K562 (cell line): Measurements from ENCODE around the gene CCR9. TPM values are rescaled to one million over a fixed set of nuclear protein-coding genes. Genes with fewer than 3 reads are reported as not detected.
A peak's percentile ranks its signal among the peaks of the same experiment; 100 is the strongest.

ENCODE experiments used
- HDAC8 ChIP-seq: fragments of 450-650 bp; IDR thresholded peaks from 2 replicates; pipeline ENCODE4 v1.6.1; 2016; ENCODE audit warnings: mild to moderate bottlenecking, missing genetic modification characterization, moderate library complexity, missing compliant biosample characterization
- KLF16 ChIP-seq: IDR thresholded peaks from 2 replicates; pipeline ENCODE4 v1.6.1; 2016; ENCODE audit warnings: antibody characterized with exemption
- MAFG ChIP-seq: fragments of 450-650 bp; conservative IDR thresholded peaks from 2 replicates; pipeline ENCODE4 v1.6.1; 2016; ENCODE audit warnings: missing genetic modification characterization, missing compliant biosample characterization
- NFE2 ChIP-seq: IDR thresholded peaks from 2 replicates; pipeline ENCODE4 v1.6.1; 2014; ENCODE audit warnings: antibody characterized with exemption, low read depth
- NR2C2 ChIP-seq, 2 experiments: fragments of 200-800 bp in 1 of 2; sonication (Bioruptor generic) in 1 of 2; sonication (generic) in 1 of 2; formaldehyde crosslinking in 1 of 2; IDR thresholded peaks; 2 replicates each; pipeline versions ENCODE4 v1.6.1 to v1.8.0; 2016 to 2022; ENCODE audit warnings: mild to moderate bottlenecking in 1 of 2, missing compliant biosample characterization in 1 of 2, missing genetic modification characterization in 1 of 2, missing genetic modification reagents in 1 of 2
- RBM15 ChIP-seq: fragments of 200-400 bp; formaldehyde crosslinking; IDR thresholded peaks from 2 replicates; pipeline ENCODE4 v1.6.1; 2018; ENCODE audit warnings: mild to moderate bottlenecking, low read length, moderate library complexity; ENCODE audit not compliant: insufficient read depth
- RNF2 ChIP-seq: sonication (generic); IDR thresholded peaks from 2 replicates; pipeline ENCODE4 v1.6.1; 2016
- TAF7 ChIP-seq: fragments of 450-650 bp; IDR thresholded peaks from 2 replicates; pipeline ENCODE4 v1.6.1; 2016; ENCODE audit warnings: missing genetic modification characterization, missing compliant biosample characterization
- ZFP1 ChIP-seq: fragments of 450-650 bp; formaldehyde crosslinking; IDR thresholded peaks from 2 replicates; pipeline ENCODE4 v1.4.0; 2020; ENCODE audit warnings: mild to moderate bottlenecking, mixed read lengths
- ZNF699 ChIP-seq: fragments of 250-450 bp; sonication (Bioruptor Pico); IDR thresholded peaks from 2 replicates; pipeline ENCODE4 v1.8.0; 2021; ENCODE audit warnings: mild to moderate bottlenecking, moderate library complexity; ENCODE audit not compliant: insufficient replicate concordance
- polyA plus RNA-seq, 8 experiments: library from polyadenylated mRNA; depleted of rRNA in 4 of 8; stranded (reverse) in 5 of 8; unstranded in 3 of 8; fragments of >200 nt; fragmentation: Nextera tagmentation in 2 of 8; fragmentation: Illumina TruSeq in 1 of 8; extraction: Ambion mirVana in 2 of 8; extraction: Trizol in 1 of 8; gene quantifications; 2 replicates each; pipeline versions ENCODE4 v1.2.1 to v1.2.3, GENCODE V29; 2011 to 2014; ENCODE audit warnings: inconsistent platforms in 1 of 8, missing spikeins in 1 of 8
- total RNA-seq, 7 experiments: library from RNA; depleted of rRNA in 6 of 7; stranded (reverse); fragments of >200 nt in 6 of 7; fragmentation: Illumina TruSeq in 2 of 7; extraction: Trizol in 2 of 7; gene quantifications; 2 replicates each; pipeline versions ENCODE4 v1.2.1 to v1.2.3, GENCODE V29; 2011 to 2021; ENCODE audit warnings: low replicate concordance in 1 of 7
- TF ChIP-seq, protein P1 (sequence below): sonication (generic); formaldehyde crosslinking; IDR thresholded peaks from 2 replicates; pipeline ENCODE4 v1.8.0; 2023; ENCODE audit warnings: mild to moderate bottlenecking, missing genetic modification reagents
- TF ChIP-seq, protein P2 (sequence below): fragments of 450-650 bp; IDR thresholded peaks from 2 replicates; pipeline ENCODE4 v1.6.1; 2016; ENCODE audit warnings: borderline replicate concordance
- TF ChIP-seq, protein P3 (sequence below): fragments of 250-450 bp; sonication (Bioruptor Pico); IDR thresholded peaks from 2 replicates; pipeline ENCODE4 v1.4.0; 2020; ENCODE audit warnings: mild to moderate bottlenecking

CCR9 gene
- total and polyA plus RNA-seq, 9 of the 15 experiments (the other 6 are each of a cell fraction or from before 2014, with no cell fraction given) = not detected

DNA sequence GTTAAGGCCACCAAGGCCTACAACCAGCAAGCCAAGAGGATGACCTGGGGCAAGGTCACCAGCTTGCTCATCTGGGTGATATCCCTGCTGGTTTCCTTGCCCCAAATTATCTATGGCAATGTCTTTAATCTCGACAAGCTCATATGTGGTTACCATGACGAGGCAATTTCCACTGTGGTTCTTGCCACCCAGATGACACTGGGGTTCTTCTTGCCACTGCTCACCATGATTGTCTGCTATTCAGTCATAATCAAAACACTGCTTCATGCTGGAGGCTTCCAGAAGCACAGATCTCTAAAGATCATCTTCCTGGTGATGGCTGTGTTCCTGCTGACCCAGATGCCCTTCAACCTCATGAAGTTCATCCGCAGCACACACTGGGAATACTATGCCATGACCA lies 60.5 kb downstream of the CCR9 start (continued):
- TF ChIP-seq, protein P1, sequence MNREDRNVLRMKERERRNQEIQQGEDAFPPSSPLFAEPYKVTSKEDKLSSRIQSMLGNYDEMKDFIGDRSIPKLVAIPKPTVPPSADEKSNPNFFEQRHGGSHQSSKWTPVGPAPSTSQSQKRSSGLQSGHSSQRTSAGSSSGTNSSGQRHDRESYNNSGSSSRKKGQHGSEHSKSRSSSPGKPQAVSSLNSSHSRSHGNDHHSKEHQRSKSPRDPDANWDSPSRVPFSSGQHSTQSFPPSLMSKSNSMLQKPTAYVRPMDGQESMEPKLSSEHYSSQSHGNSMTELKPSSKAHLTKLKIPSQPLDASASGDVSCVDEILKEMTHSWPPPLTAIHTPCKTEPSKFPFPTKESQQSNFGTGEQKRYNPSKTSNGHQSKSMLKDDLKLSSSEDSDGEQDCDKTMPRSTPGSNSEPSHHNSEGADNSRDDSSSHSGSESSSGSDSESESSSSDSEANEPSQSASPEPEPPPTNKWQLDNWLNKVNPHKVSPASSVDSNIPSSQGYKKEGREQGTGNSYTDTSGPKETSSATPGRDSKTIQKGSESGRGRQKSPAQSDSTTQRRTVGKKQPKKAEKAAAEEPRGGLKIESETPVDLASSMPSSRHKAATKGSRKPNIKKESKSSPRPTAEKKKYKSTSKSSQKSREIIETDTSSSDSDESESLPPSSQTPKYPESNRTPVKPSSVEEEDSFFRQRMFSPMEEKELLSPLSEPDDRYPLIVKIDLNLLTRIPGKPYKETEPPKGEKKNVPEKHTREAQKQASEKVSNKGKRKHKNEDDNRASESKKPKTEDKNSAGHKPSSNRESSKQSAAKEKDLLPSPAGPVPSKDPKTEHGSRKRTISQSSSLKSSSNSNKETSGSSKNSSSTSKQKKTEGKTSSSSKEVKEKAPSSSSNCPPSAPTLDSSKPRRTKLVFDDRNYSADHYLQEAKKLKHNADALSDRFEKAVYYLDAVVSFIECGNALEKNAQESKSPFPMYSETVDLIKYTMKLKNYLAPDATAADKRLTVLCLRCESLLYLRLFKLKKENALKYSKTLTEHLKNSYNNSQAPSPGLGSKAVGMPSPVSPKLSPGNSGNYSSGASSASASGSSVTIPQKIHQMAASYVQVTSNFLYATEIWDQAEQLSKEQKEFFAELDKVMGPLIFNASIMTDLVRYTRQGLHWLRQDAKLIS (CRISPR knock-in tag) = no peak
- TF ChIP-seq RBM15 = no peak
- TF ChIP-seq NR2C2 (CRISPR knock-in tag; IDR thresholded peaks at IDR 0.05) = no peak
- TF ChIP-seq NR2C2 (tag; IDR thresholded peaks at IDR 0.05) = no peak
- TF ChIP-seq, protein P2, sequence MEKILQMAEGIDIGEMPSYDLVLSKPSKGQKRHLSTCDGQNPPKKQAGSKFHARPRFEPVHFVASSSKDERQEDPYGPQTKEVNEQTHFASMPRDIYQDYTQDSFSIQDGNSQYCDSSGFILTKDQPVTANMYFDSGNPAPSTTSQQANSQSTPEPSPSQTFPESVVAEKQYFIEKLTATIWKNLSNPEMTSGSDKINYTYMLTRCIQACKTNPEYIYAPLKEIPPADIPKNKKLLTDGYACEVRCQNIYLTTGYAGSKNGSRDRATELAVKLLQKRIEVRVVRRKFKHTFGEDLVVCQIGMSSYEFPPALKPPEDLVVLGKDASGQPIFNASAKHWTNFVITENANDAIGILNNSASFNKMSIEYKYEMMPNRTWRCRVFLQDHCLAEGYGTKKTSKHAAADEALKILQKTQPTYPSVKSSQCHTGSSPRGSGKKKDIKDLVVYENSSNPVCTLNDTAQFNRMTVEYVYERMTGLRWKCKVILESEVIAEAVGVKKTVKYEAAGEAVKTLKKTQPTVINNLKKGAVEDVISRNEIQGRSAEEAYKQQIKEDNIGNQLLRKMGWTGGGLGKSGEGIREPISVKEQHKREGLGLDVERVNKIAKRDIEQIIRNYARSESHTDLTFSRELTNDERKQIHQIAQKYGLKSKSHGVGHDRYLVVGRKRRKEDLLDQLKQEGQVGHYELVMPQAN = no peak
- TF ChIP-seq ZNF699 (CRISPR knock-in tag) = no peak
- TF ChIP-seq ZFP1 (CRISPR knock-in tag) = no peak
- TF ChIP-seq, protein P3, sequence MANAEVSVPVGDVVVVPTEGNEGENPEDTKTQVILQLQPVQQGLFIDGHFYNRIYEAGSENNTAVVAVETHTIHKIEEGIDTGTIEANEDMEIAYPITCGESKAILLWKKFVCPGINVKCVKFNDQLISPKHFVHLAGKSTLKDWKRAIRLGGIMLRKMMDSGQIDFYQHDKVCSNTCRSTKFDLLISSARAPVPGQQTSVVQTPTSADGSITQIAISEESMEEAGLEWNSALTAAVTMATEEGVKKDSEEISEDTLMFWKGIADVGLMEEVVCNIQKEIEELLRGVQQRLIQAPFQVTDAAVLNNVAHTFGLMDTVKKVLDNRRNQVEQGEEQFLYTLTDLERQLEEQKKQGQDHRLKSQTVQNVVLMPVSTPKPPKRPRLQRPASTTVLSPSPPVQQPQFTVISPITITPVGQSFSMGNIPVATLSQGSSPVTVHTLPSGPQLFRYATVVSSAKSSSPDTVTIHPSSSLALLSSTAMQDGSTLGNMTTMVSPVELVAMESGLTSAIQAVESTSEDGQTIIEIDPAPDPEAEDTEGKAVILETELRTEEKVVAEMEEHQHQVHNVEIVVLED (CRISPR knock-in tag) = no peak
- no peak for TF ChIP-seq KLF16
- TF ChIP-seq MAFG (tag) = 0 out of 2 replicates have a peak, but pooled peaks have one; percentile 24
- 0 out of 2 replicates have a peak, but pooled peaks have one; percentile 20 for TF ChIP-seq NFE2
- no peak for TF ChIP-seq TAF7 (tag)
- TF ChIP-seq RNF2 = no peak
- TF ChIP-seq HDAC8 (tag) = no peak
